HCT116 (cell line): ENCODE data around the gene RAB30. TPM values are rescaled to one million over a fixed set of nuclear protein-coding genes. Genes with fewer than 3 reads are reported as not detected.

Experiments used
- ATAC-seq: fragments of 200-7000 bp; cut with Tn5 transposase; 2 replicates; pipeline ENCODE4 v1.9.1; 2020; ENCODE audit warnings: mild to moderate bottlenecking, moderate library complexity
- BruUV-seq: library from RNA; stranded (reverse); fragments of 400-500 nt; replicated peaks from 2 replicates; lab custom pipeline; 2021; lab: Mats Ljungman, UMichigan
- CTCF ChIA-PET: fragments of 300-600 bp; sonication (Branson Sonifier 250); formaldehyde crosslinking; loops from one replicate; lab custom pipeline; 2021; ENCODE audit warnings: antibody characterized with exemption; lab: Charles Lee
- POLR2A ChIA-PET: fragments of 300-600, 350-600 bp; sonication (Branson Sonifier 250); formaldehyde crosslinking; loops from one replicate; lab custom pipeline; 2021; ENCODE audit warnings: antibody characterized with exemption; lab: Charles Lee
- RAD21 ChIA-PET, 2 experiments: fragments of 300-600 bp; sonication (Branson Sonifier 250); formaldehyde crosslinking; loops; one replicate each; lab custom pipeline; 2023; ENCODE audit warnings: low total read pairs in 2 of 2; ENCODE audit not compliant: uncharacterized antibody in 2 of 2, unreplicated experiment in 2 of 2, low non-redundant PET in 1 of 2; lab: Charles Lee
- DNase-seq: peaks from one replicate; pipeline ENCODE4 v3.0.0-alpha.2; 2010; ENCODE audit warnings: low read depth, low spot score
- H2AFZ ChIP-seq: fragments of 200-600 bp; shearing (Covaris generic), sonication (generic); 2 replicates; pipeline ENCODE4 v1.6.1; 2017; ENCODE audit warnings: low read depth, mixed run types, mixed read lengths, antibody characterized with exemption, low read length; ENCODE audit not compliant: poor library complexity, severe bottlenecking
- H3K27ac ChIP-seq: 2 replicates; pipeline ENCODE4 v1.5.1; 2012; ENCODE audit warnings: low read depth, low read length
- H3K27me3 ChIP-seq: fragments of 200-600 bp; sonication (generic); 2 replicates; pipeline ENCODE4 v1.6.1; 2016; ENCODE audit warnings: mixed run types, low read length, mixed read lengths; ENCODE audit not compliant: insufficient read depth
- H3K36me3 ChIP-seq, 2 experiments: fragments of 200-500 bp in 1 of 2; fragments of 200-600 bp in 1 of 2; sonication (Bioruptor generic) in 1 of 2; sonication (generic) in 1 of 2; 2 replicates each; pipeline versions ENCODE4 v1.5.1 to v1.6.1; 2014 to 2016; ENCODE audit warnings: low read length in 2 of 2, inconsistent platforms in 1 of 2, mixed read lengths in 1 of 2, mixed run types in 1 of 2; ENCODE audit not compliant: insufficient read depth in 2 of 2, control insufficient read depth in 1 of 2
- H3K4me1 ChIP-seq, 2 experiments: fragments of 200-600 bp in 1 of 2; sonication (generic) in 1 of 2; 2 replicates each; pipeline versions ENCODE4 v1.5.1 to v1.6.1; 2012 to 2017; ENCODE audit warnings: low read length in 2 of 2, inconsistent platforms in 1 of 2, mild to moderate bottlenecking in 1 of 2, mixed read lengths in 1 of 2, mixed run types in 1 of 2, moderate library complexity in 1 of 2; ENCODE audit not compliant: insufficient read depth in 2 of 2, control insufficient read depth in 1 of 2
- H3K4me2 ChIP-seq: fragments of 200-600 bp; sonication (generic); 2 replicates; pipeline ENCODE4 v1.6.1; 2017; ENCODE audit warnings: mixed run types, low read length, mixed read lengths
- H3K4me3 ChIP-seq, 2 experiments: fragments of 200-600 bp in 1 of 2; sonication (generic) in 1 of 2; replicated peaks in 1 of 2; 2 replicates each; pipeline ENCODE4 v1.5.1; 2011 to 2016; ENCODE audit warnings: low read length in 2 of 2, control low read depth in 1 of 2, low read depth in 1 of 2, mild to moderate bottlenecking in 1 of 2, mixed read lengths in 1 of 2, mixed run types in 1 of 2
- H3K79me2 ChIP-seq: fragments of 200-600 bp; sonication (generic); 2 replicates; pipeline ENCODE4 v1.6.1; 2017; ENCODE audit warnings: mild to moderate bottlenecking, mixed run types, low read length, moderate library complexity, mixed read lengths; ENCODE audit not compliant: insufficient read depth
- H3K9ac ChIP-seq: fragments of 200-600 bp; sonication (generic); 2 replicates; pipeline ENCODE4 v1.6.1; 2016; ENCODE audit warnings: low read length, mixed read lengths
- H3K9me2 ChIP-seq: fragments of 200-600 bp; sonication (generic), shearing (Covaris generic); 2 replicates; pipeline ENCODE4 v1.6.1; 2017; ENCODE audit warnings: mixed run types, mild to moderate bottlenecking, moderate library complexity; ENCODE audit not compliant: insufficient read depth
- H3K9me3 ChIP-seq, 2 experiments: fragments of 200-500 bp in 1 of 2; fragments of 200-600 bp in 1 of 2; sonication (Bioruptor generic) in 1 of 2; sonication (generic) in 1 of 2; 2 replicates each; pipeline ENCODE4 v1.6.1; 2014 to 2017; ENCODE audit warnings: low read length in 2 of 2, mixed read lengths in 2 of 2, inconsistent platforms in 1 of 2, low read depth in 1 of 2, mild to moderate bottlenecking in 1 of 2, mixed run types in 1 of 2, moderate library complexity in 1 of 2; ENCODE audit not compliant: control insufficient read depth in 1 of 2, insufficient read depth in 1 of 2
- H4K20me1 ChIP-seq: fragments of 200-600 bp; sonication (generic), shearing (Covaris generic); 2 replicates; pipeline ENCODE4 v1.6.1; 2017; ENCODE audit warnings: mixed run types, mild to moderate bottlenecking, moderate library complexity; ENCODE audit not compliant: insufficient read depth
- ATF3 ChIP-seq: IDR thresholded peaks from 2 replicates; pipeline ENCODE4 v1.6.1; 2012
- CBX3 ChIP-seq: IDR thresholded peaks from 2 replicates; pipeline ENCODE4 v1.6.1; 2012; ENCODE audit warnings: low read depth
- CEBPB ChIP-seq: IDR thresholded peaks from 2 replicates; pipeline ENCODE4 v1.6.1; 2012; ENCODE audit warnings: low read depth
- CTCF ChIP-seq, 3 experiments: fragments of 200-600 bp in 1 of 3; sonication (generic) in 1 of 3; IDR thresholded peaks in 2 of 3; conservative IDR thresholded peaks in 1 of 3; 2 replicates each; pipeline ENCODE4 v1.5.1; 2012 to 2017; ENCODE audit warnings: low read depth in 2 of 3, low read length in 2 of 3, antibody characterized with exemption in 1 of 3, borderline replicate concordance in 1 of 3, control low read depth in 1 of 3, mild to moderate bottlenecking in 1 of 3, mixed read lengths in 1 of 3, mixed run types in 1 of 3, moderate library complexity in 1 of 3; ENCODE audit not compliant: insufficient read depth in 1 of 3
- EGR1 ChIP-seq: IDR thresholded peaks from 2 replicates; pipeline ENCODE4 v1.6.1; 2012; ENCODE audit warnings: low read depth
- ELF1 ChIP-seq: IDR thresholded peaks from 2 replicates; pipeline ENCODE4 v1.6.1; 2012; ENCODE audit warnings: low read depth, borderline replicate concordance
- EZH2phosphoT487 ChIP-seq: fragments of 200-600 bp; IDR thresholded peaks from 2 replicates; pipeline ENCODE4 v1.6.1; 2018; ENCODE audit warnings: antibody characterized with exemption, borderline replicate concordance
- FOSL1 ChIP-seq: IDR thresholded peaks from 2 replicates; pipeline ENCODE4 v1.6.1; 2012; ENCODE audit warnings: low read depth
- JUND ChIP-seq: IDR thresholded peaks from 2 replicates; pipeline ENCODE4 v1.6.1; 2012
- POLR2AphosphoS5 ChIP-seq: IDR thresholded peaks from 2 replicates; pipeline ENCODE4 v1.6.1; 2011; ENCODE audit warnings: mild to moderate bottlenecking, low read depth, low read length, moderate library complexity
- REST ChIP-seq: IDR thresholded peaks from 2 replicates; pipeline ENCODE4 v1.6.1; 2012; ENCODE audit warnings: low read depth
- SIN3A ChIP-seq: IDR thresholded peaks from 2 replicates; pipeline ENCODE4 v1.6.1; 2012; ENCODE audit warnings: low read depth
- SP1 ChIP-seq: IDR thresholded peaks from 2 replicates; pipeline ENCODE4 v1.6.1; 2012; ENCODE audit warnings: low read depth
- SRF ChIP-seq: IDR thresholded peaks from 2 replicates; pipeline ENCODE4 v1.6.1; 2012; ENCODE audit warnings: low read depth
- YY1 ChIP-seq: IDR thresholded peaks from 2 replicates; pipeline ENCODE4 v1.6.1; 2011; ENCODE audit warnings: low read length, low read depth, moderate library complexity, mild to moderate bottlenecking; ENCODE audit not compliant: insufficient replicate concordance; ENCODE audit errors: extremely low read depth
- ZBTB33 ChIP-seq: IDR thresholded peaks from 2 replicates; pipeline ENCODE4 v1.6.1; 2011; ENCODE audit warnings: mild to moderate bottlenecking, low read length, moderate library complexity; ENCODE audit not compliant: insufficient replicate concordance; ENCODE audit errors: extremely low read depth
- ZFX ChIP-seq: fragments of 450-650 bp; IDR thresholded peaks from 2 replicates; pipeline ENCODE4 v1.6.1; 2017
- ZNF274 ChIP-seq: fragments of 200-500 bp; sonication (Bioruptor generic); IDR thresholded peaks from 2 replicates; pipeline ENCODE4 v1.6.1; 2014; ENCODE audit warnings: mild to moderate bottlenecking, low read depth, low read length, inconsistent platforms
- intact Hi-C: fragments of 100-400 bp; cut with micrococcal nuclease; formaldehyde crosslinking; loops from 2 replicates; pipeline ENCODE4 v1.10.0; 2022
- total RNA-seq: library from RNA; stranded (reverse); gene quantifications from one replicate; pipeline ENCODE4 v1.2.1, GENCODE V29; 2021; ENCODE audit not compliant: unreplicated experiment

The RAB30 gene
- total RNA-seq, 1 experiment from 2014 or later, result 5.7 TPM

GRCh38 chr11:82987997-82988396 is 83.7 kb downstream of the RAB30 start:
- CTCF ChIA-PET, result no interaction called here
- no peak for DNase-seq
- no peak overlapping the region for H3K4me3 ChIP-seq
- H3K9me2 ChIP-seq, result no peaks in the 10 kb centered on the region
- no TSS peak for BruUV-seq
- H2AFZ ChIP-seq, result no peak overlapping the region
- no peaks in the 10 kb centered on the region for H4K20me1 ChIP-seq
- POLR2A ChIA-PET, result interaction anchor here (0.7 kb wide), 1 partner anchor 11 kb away, joined by 3 read pairs; no protein-coding TSS in a partner anchor
- TF ChIP-seq ELF1 (no peak), REST (no peak), ATF3 (no peak), YY1 (no peak), SP1 (no peak), SIN3A (no peak), SRF (no peak), ZFX (no peak), CBX3 (no peak), ZNF274 (no peak), FOSL1 (no peak), JUND (no peak), EGR1 (no peak), CEBPB (no peak), CTCF (IDR thresholded peaks at IDR 0.05 in 2 of 3, conservative IDR thresholded peaks at IDR 0.05 in 1 of 3; ENCODE audit: borderline replicate concordance in 1 of 3, insufficient read depth in 1 of 3, low read depth in 2 of 3, low read length in 2 of 3) (no peak), POLR2AphosphoS5 (no peak), ZBTB33 (no peak), EZH2phosphoT487 (no peak)
- H3K4me2 ChIP-seq, result no peak overlapping the region
- no peaks in the 10 kb centered on the region for H3K9me3 ChIP-seq
- H3K79me2 ChIP-seq, result no peaks in the 10 kb centered on the region
- no peak for ATAC-seq
- intact Hi-C loops, result no loop called here
- no peaks in the 10 kb centered on the region for H3K27me3 ChIP-seq
- no peaks in the 10 kb centered on the region for H3K36me3 ChIP-seq
- no peak overlapping the region for H3K9ac ChIP-seq
- H3K27ac ChIP-seq, result no peak overlapping the region
- H3K4me1 ChIP-seq, result no peaks in the 10 kb centered on the region
- RAD21 ChIA-PET, result no interaction called here
